Measurements from ENCODE around the gene RANBP3.

DNA sequence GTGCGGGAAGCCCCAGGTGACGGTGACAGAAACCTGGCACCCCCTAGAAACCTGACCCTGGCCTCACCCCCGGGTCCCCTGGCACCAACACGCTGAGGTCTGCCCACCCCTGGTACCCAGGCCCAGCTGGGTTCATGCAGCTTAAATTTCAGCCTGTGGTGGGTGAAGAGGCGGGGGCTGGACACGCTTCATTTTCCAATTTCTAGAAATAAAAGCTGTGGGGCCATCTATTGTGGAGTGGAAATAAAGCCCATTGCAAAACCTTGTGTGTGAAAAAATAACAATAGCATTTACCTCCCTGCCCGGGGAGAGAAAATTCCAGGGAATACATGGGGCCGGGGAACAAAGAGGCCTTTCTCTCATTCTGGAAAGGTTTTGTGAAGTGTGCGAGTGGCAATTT lies 100.1 kb downstream of the RANBP3 start:
- TF ChIP-seq, protein P1, sequence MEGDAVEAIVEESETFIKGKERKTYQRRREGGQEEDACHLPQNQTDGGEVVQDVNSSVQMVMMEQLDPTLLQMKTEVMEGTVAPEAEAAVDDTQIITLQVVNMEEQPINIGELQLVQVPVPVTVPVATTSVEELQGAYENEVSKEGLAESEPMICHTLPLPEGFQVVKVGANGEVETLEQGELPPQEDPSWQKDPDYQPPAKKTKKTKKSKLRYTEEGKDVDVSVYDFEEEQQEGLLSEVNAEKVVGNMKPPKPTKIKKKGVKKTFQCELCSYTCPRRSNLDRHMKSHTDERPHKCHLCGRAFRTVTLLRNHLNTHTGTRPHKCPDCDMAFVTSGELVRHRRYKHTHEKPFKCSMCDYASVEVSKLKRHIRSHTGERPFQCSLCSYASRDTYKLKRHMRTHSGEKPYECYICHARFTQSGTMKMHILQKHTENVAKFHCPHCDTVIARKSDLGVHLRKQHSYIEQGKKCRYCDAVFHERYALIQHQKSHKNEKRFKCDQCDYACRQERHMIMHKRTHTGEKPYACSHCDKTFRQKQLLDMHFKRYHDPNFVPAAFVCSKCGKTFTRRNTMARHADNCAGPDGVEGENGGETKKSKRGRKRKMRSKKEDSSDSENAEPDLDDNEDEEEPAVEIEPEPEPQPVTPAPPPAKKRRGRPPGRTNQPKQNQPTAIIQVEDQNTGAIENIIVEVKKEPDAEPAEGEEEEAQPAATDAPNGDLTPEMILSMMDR (conservative IDR thresholded peaks at IDR 0.05) = no peak
- no peak for TF ChIP-seq EZH2 (IDR thresholded peaks at IDR 0.05; ENCODE audit: low read depth)

All from PC-9 (cell line).